ENCODE data around the gene UBE2E2.

UBE2E2 gene

GRCh38 chr3:23288286-23288685, 85.2 kb downstream of the UBE2E2 start:
- no peak overlapping the region for H3K27ac Mint-ChIP-seq
- intact Hi-C loops (cut with micrococcal nuclease) = no loop called here
- H3K4me1 Mint-ChIP-seq (ENCODE audit: low read depth) = peaks cover 8% of the 10 kb centered on the region
- peaks cover 17% of the 10 kb centered on the region for H3K36me3 Mint-ChIP-seq (ENCODE audit: low read depth)
- H3K27me3 Mint-ChIP-seq = no peaks in the 10 kb centered on the region
- H3K9me3 Mint-ChIP-seq = peaks cover 23% of the 10 kb centered on the region
- no peak overlapping the region for H3K4me3 Mint-ChIP-seq

GRCh38 chr3:23288715-23289114, 85.6 kb downstream of the UBE2E2 start:
- no peaks in the 10 kb centered on the region for H3K27me3 Mint-ChIP-seq
- intact Hi-C loops (cut with micrococcal nuclease) = no loop called here
- H3K4me3 Mint-ChIP-seq = no peak overlapping the region
- peaks cover 17% of the 10 kb centered on the region for H3K36me3 Mint-ChIP-seq (ENCODE audit: low read depth)
- H3K27ac Mint-ChIP-seq = no peak overlapping the region
- peaks cover 8% of the 10 kb centered on the region for H3K4me1 Mint-ChIP-seq (ENCODE audit: low read depth)
- H3K9me3 Mint-ChIP-seq = peaks cover 23% of the 10 kb centered on the region

DNA sequence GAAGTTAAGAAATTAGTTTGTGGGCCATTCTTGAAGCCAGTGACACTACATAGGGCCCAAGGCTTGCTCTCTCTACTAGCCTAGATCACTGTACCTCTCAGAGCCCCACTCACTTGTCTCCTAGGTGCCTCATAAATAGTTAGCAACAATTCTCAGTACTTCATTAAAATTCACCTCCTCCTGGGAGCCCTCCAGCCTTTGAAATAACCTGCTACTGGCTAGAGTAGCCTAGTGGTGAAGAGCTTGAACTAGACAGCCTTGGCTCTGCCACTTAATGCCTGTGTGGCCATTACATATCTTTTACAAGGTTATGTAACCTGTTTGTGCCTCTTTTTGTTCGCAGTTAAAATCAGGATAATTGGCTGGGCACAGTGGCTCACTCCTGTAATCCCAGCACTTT, 89.3 kb downstream of the UBE2E2 start:
- Mint-ChIP-seq H3K4me3 (no peak overlapping the region), H3K27ac (no peak overlapping the region), H3K36me3 (ENCODE audit: low read depth) (peaks cover 14% of the 10 kb centered on the region), H3K4me1 (ENCODE audit: low read depth) (peaks cover 8% of the 10 kb centered on the region), H3K27me3 (no peaks in the 10 kb centered on the region), H3K9me3 (peaks cover 14% of the 10 kb centered on the region)
- intact Hi-C loops (cut with micrococcal nuclease) = no loop called here

GRCh38 chr3:23294770-23295387, 91.8 kb downstream of the UBE2E2 start:
- H3K4me3 Mint-ChIP-seq = no peak overlapping the region
- no peak overlapping the region for H3K27ac Mint-ChIP-seq
- H3K27me3 Mint-ChIP-seq = no peaks in the 10 kb centered on the region
- peaks cover 8% of the 10 kb centered on the region for H3K4me1 Mint-ChIP-seq (ENCODE audit: low read depth)
- peaks cover 16% of the 10 kb centered on the region for H3K9me3 Mint-ChIP-seq
- H3K36me3 Mint-ChIP-seq (ENCODE audit: low read depth) = peaks cover 7% of the 10 kb centered on the region
- intact Hi-C loops (cut with micrococcal nuclease) = no loop called here

DNA sequence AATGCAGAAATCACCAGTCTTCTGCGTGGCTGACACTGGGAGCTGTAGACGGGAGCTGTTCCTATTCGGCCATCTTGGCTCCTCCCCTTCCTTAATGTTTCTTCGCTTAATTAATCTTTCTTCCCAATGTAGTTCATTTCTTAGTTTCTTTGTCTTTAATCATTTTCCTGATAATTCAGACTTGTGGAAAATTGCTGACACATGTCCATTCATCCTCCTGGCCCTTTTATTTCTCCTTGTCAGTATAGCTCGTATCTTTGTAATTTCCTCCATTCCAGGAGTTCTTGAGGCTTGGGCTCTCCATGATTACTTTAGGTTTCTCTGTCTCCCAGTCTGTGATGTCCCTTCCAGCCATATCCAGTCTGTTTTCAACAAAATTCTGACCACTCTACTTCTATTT, 98.7 kb downstream of the UBE2E2 start:
- Mint-ChIP-seq H3K27me3 (no peaks in the 10 kb centered on the region), H3K9me3 (peaks cover 12% of the 10 kb centered on the region), H3K36me3 (ENCODE audit: low read depth) (peaks cover under 1% of the 10 kb centered on the region), H3K4me1 (ENCODE audit: low read depth) (peaks cover 6% of the 10 kb centered on the region), H3K27ac (no peak overlapping the region), H3K4me3 (no peak overlapping the region)
- intact Hi-C loops (cut with micrococcal nuclease) = no loop called here

GRCh38 chr3:23302271-23302670, 99.1 kb downstream of the UBE2E2 start:
- Mint-ChIP-seq H3K4me1 (ENCODE audit: low read depth) (peaks cover 6% of the 10 kb centered on the region), H3K4me3 (no peak overlapping the region), H3K27me3 (no peaks in the 10 kb centered on the region), H3K36me3 (ENCODE audit: low read depth) (no peaks in the 10 kb centered on the region), H3K27ac (no peak overlapping the region), H3K9me3 (peaks cover 10% of the 10 kb centered on the region)
- intact Hi-C loops (cut with micrococcal nuclease) = no loop called here

DNA sequence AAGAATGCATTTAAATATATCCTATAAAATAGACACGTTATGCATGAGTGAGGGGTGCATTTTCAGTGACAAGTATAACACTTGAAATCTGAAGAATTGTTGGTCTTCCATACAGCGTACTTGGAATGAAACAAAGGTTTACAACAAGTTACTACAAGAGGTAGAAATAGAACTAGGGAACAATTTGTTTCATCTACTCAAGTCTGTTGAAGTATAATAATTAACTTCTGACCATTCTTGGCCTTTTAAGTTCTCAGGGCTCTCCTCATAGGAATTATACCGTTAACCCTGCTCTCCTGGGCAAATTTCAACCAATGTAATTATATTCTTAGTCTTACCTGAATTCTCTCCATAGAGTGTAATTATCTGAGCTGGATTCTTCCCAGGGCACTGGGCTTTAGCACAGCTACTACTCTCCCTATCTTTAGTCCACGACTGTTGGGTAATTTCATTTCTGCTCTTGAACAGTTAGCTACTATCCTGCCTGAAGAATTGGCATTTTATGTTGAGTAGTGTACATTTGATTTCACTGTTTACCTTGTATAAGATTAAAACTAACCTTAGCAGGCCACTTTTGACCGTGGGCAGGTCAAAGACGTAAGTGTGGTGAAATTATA, 100.6 kb downstream of the UBE2E2 start:
- Mint-ChIP-seq H3K4me1 (ENCODE audit: low read depth) (peaks cover 9% of the 10 kb centered on the region), H3K27me3 (no peaks in the 10 kb centered on the region), H3K4me3 (no peak overlapping the region), H3K9me3 (peaks cover 9% of the 10 kb centered on the region), H3K27ac (no peak overlapping the region), H3K36me3 (ENCODE audit: low read depth) (peaks cover 1% of the 10 kb centered on the region)
- intact Hi-C loops (cut with micrococcal nuclease) = no loop called here

GRCh38 chr3:23304424-23304823, 101.3 kb downstream of the UBE2E2 start:
- H3K27me3 Mint-ChIP-seq = no peaks in the 10 kb centered on the region
- intact Hi-C loops (cut with micrococcal nuclease) = no loop called here
- H3K36me3 Mint-ChIP-seq (ENCODE audit: low read depth) = peaks cover 7% of the 10 kb centered on the region
- no peak overlapping the region for H3K27ac Mint-ChIP-seq
- H3K4me1 Mint-ChIP-seq (ENCODE audit: low read depth) = peaks cover 13% of the 10 kb centered on the region
- peaks cover 2% of the 10 kb centered on the region for H3K9me3 Mint-ChIP-seq
- no peak overlapping the region for H3K4me3 Mint-ChIP-seq

GRCh38 chr3:23308986-23309625, 106.0 kb downstream of the UBE2E2 start:
- Mint-ChIP-seq H3K36me3 (ENCODE audit: low read depth) (peaks cover 19% of the 10 kb centered on the region), H3K27ac (no peak overlapping the region), H3K4me1 (ENCODE audit: low read depth) (peaks cover 18% of the 10 kb centered on the region), H3K4me3 (no peak overlapping the region), H3K9me3 (no peaks in the 10 kb centered on the region), H3K27me3 (no peaks in the 10 kb centered on the region)
- intact Hi-C loops (cut with micrococcal nuclease) = no loop called here

DNA sequence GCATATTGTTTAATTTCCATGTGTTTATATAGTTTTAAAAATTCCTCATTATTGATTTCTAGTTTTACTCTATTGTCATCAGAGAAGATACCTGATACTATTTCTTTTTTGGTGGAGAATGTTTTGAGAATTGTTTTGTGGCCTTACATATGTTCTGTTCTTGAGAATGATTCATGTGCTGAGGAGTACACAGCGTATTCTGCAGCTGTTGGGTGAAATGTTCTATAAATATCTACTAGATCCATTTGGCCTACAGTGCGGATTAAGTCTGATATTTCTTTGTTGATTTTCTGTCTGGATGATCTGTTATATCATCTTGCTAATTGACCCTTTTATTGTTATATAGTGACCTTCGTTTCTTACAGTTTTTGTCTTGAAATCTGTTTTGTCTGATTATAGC, 109.7 kb downstream of the UBE2E2 start:
- Mint-ChIP-seq H3K27ac (no peak overlapping the region), H3K27me3 (no peaks in the 10 kb centered on the region), H3K9me3 (peaks cover 18% of the 10 kb centered on the region), H3K4me1 (ENCODE audit: low read depth) (peaks cover 28% of the 10 kb centered on the region), H3K36me3 (ENCODE audit: low read depth) (peaks cover 36% of the 10 kb centered on the region), H3K4me3 (no peak overlapping the region)
- intact Hi-C loops (cut with micrococcal nuclease) = no loop called here

DNA sequence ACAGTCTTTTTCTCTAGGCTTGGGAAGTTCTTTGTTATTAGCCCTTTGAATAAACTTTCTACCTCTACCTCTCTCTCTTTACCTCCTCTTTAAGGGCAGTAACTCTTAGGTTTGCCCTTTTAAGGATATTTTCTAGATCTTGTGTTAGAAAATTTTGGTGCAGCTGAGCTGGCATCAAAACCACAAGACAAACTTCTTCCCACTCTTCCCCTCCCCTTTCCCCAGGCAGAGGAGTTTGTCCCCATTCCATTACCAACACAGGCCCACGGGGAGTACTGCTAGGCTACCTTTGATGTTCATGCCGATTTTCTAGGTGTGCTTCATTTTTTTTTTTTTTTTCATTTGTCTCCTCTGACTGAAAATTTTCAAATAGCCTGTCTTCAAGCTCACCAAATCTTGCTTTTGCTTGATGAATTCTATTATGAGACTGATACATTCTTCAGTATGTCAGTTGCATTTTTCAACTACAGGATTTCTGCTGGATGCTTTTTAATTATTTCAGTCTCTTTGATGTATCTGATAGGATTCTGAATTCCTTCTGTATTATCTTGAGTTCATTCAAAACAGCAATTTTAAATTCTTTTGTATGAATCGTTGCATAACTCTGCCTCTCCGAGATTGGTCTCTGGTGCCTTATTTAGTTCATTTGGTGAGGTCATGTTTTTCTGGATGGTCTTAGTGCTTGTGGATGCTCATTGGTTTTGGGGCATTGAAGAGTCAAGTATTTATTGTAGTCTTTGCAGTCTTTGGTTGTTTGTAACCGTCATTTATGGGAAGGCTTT, 112.0 kb downstream of the UBE2E2 start:
- Mint-ChIP-seq H3K36me3 (ENCODE audit: low read depth) (peaks cover 22% of the 10 kb centered on the region), H3K27me3 (no peaks in the 10 kb centered on the region), H3K4me1 (ENCODE audit: low read depth) (peaks cover 21% of the 10 kb centered on the region), H3K4me3 (no peak overlapping the region), H3K9me3 (peaks cover 27% of the 10 kb centered on the region), H3K27ac (no peak overlapping the region)
- intact Hi-C loops (cut with micrococcal nuclease) = no loop called here

GRCh38 chr3:23316924-23317323, 113.8 kb downstream of the UBE2E2 start:
- Mint-ChIP-seq H3K9me3 (peaks cover 27% of the 10 kb centered on the region), H3K4me1 (ENCODE audit: low read depth) (peaks cover 21% of the 10 kb centered on the region), H3K27me3 (no peaks in the 10 kb centered on the region), H3K27ac (no peak overlapping the region), H3K4me3 (no peak overlapping the region), H3K36me3 (ENCODE audit: low read depth) (peaks cover 17% of the 10 kb centered on the region)
- intact Hi-C loops (cut with micrococcal nuclease) = no loop called here

DNA sequence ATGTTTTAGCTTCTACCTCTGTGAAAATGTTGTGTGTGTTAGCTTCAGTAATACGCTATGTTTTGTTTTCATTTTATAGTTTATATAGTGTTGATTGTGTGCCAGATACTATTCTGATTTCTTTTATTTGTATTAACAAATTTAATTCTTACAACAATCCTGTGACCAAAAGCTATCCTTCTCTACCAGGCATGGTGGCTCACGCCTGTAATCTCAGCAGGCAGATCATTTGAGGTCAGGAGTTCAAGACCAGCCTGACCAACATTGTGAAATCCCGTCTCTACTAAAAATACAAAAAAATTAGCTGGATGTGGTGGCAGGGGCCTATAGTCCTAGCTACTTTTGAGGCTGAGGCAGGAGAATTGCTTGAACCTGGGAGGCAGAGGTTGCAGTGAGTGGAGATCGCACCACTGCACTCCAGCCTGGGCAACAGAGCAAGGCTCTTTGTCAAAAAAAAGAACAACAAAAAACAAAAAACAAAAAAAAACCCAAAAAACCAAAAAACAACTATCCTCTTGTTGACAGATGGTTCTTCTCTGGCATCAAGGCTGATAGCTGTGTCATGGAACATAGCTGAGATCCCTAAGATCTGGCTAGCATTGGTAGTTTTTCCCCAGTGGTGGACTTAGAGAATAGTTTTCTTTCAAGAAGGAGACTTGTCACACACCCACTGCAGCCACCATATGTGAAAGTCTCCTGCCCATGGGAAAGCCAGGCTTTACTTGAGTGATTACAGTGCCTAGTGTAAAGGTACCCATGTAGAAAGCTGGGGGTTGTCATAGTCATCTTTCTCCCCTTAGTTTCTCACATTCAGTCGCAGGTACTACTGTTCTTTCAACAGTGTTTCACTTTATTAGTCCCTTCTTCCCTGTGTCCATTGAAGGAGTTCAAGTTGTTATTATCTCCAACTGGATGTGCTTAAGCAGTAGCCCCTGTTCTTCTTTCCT, 116.5 kb downstream of the UBE2E2 start:
- intact Hi-C loops (cut with micrococcal nuclease) = no loop called here
- Mint-ChIP-seq H3K27ac (no peak overlapping the region), H3K27me3 (no peaks in the 10 kb centered on the region), H3K36me3 (ENCODE audit: low read depth) (peaks cover 17% of the 10 kb centered on the region), H3K4me3 (no peak overlapping the region), H3K9me3 (peaks cover 27% of the 10 kb centered on the region), H3K4me1 (ENCODE audit: low read depth) (peaks cover 10% of the 10 kb centered on the region)
